Natural killer cell (primary cell): Measurements from ENCODE around the gene WNK2. TPM values are rescaled to one million over a fixed set of nuclear protein-coding genes. Genes with fewer than 3 reads are reported as not detected.
A peak's percentile ranks its signal among the peaks of the same experiment; 100 is the strongest.

Source experiments
- ATAC-seq, 3 donors: fragments of 150-1000 bp in 2 of 3; fragments of 200-7000 bp in 1 of 3; cut with Tn5 transposase; 1 replicate in 1 of 3; 2 replicates in 2 of 3; pipeline ENCODE4 v1.10.0; 2021; ENCODE audit warnings: mild to moderate bottlenecking in 2 of 3, moderate library complexity in 2 of 3
- DNase-seq, 2 donors: peaks; one replicate each; pipeline versions ENCODE4 v3.0.0 to v3.0.0-alpha.2; 2013 to 2021; ENCODE audit warnings: mixed read lengths in 1 of 2
- H3K27ac ChIP-seq: one replicate; pipeline ENCODE4 v1.5.1; 2013; ENCODE audit warnings: mild to moderate bottlenecking, low read length
- H3K27me3 ChIP-seq: one replicate; pipeline ENCODE4 v1.6.1; 2013; ENCODE audit warnings: low read length; ENCODE audit not compliant: control insufficient read depth, insufficient read depth
- H3K36me3 ChIP-seq: one replicate; pipeline ENCODE4 v1.6.1; 2013; ENCODE audit warnings: low read length; ENCODE audit not compliant: control insufficient read depth, insufficient read depth
- H3K4me1 ChIP-seq: one replicate; pipeline ENCODE4 v1.6.1; 2013; ENCODE audit warnings: low read length; ENCODE audit not compliant: control insufficient read depth, insufficient read depth
- H3K4me3 ChIP-seq: one replicate; pipeline ENCODE4 v1.5.1; 2013; ENCODE audit warnings: low read length
- H3K9me3 ChIP-seq: one replicate; pipeline ENCODE4 v1.6.1; 2013; ENCODE audit warnings: low read length; ENCODE audit not compliant: control insufficient read depth, insufficient read depth
- H3K27ac Mint-ChIP-seq, 2 donors: one replicate each; pipeline ENCODE4 v1.8.0; 2022; ENCODE audit warnings: mild to moderate bottlenecking in 2 of 2, mixed read lengths in 2 of 2, moderate library complexity in 1 of 2
- H3K27me3 Mint-ChIP-seq, 2 donors: one replicate each; pipeline ENCODE4 v1.8.0; 2022; ENCODE audit warnings: low read depth in 2 of 2, mixed read lengths in 2 of 2
- H3K36me3 Mint-ChIP-seq: one replicate; pipeline ENCODE4 v1.8.0; 2022; ENCODE audit warnings: mixed read lengths
- H3K4me1 Mint-ChIP-seq, 2 donors: one replicate each; pipeline ENCODE4 v1.8.0; 2022; ENCODE audit warnings: mixed read lengths in 2 of 2
- H3K4me3 Mint-ChIP-seq: one replicate; pipeline ENCODE4 v1.8.0; 2022; ENCODE audit warnings: mild to moderate bottlenecking, moderate library complexity, mixed read lengths
- H3K9me3 Mint-ChIP-seq, 2 donors: one replicate each; pipeline ENCODE4 v1.8.0; 2022; ENCODE audit warnings: mixed read lengths in 2 of 2
- CTCF ChIP-seq: fragments of 200-600 bp; IDR thresholded peaks from one replicate; pipeline ENCODE4 v1.8.0; 2022; ENCODE audit warnings: antibody characterized with exemption
- WGBS: methylation state at CpG from one replicate; pipeline ENCODE4 v1.1.7; 2013; ENCODE audit warnings: missing lambda C conversion rate; ENCODE audit not compliant: insufficient coverage; 5-methylcytosine and 5-hydroxymethylcytosine counted together
- intact Hi-C: fragments of 100-400 bp; cut with micrococcal nuclease; formaldehyde crosslinking; loops from one replicate; pipeline ENCODE4 v1.14.2; 2022
- total RNA-seq, 4 donors: library from RNA; stranded (reverse); fragments of 120-200 nt in 1 of 4; gene quantifications; one replicate each; pipeline versions ENCODE4 v1.2.3 to v1.2.4, GENCODE V29; 2013 to 2022

WNK2 gene
- total RNA-seq, 3 donors from 2014 or later (not counting 1 experiment from before 2014, with no cell fraction given): 0.25 TPM; not detected in 2

- H3K27ac Mint-ChIP-seq: no peak overlapping the region
- Histone ChIP-seq H3K4me1 (peaks cover 5% of the 10 kb centered on the region), H3K4me3 (no peak overlapping the region), H3K9me3 (no peaks in the 10 kb centered on the region), H3K27me3 (peaks cover 2% of the 10 kb centered on the region), H3K27ac (no peak overlapping the region), H3K36me3 (no peaks in the 10 kb centered on the region)
- no peak overlapping the region for H3K4me3 Mint-ChIP-seq
- H3K9me3 Mint-ChIP-seq: no peaks in the 10 kb centered on the region
- no peak for TF ChIP-seq CTCF
- H3K4me1 Mint-ChIP-seq: peaks cover 0 to 9% of the 10 kb centered on the region in 2 donors
- ATAC-seq: no peak
- 90% methylated on average over 11 of the region's 11 CpGs for WGBS
- no peaks in the 10 kb centered on the region for H3K36me3 Mint-ChIP-seq
- intact Hi-C loops: loop anchor here (2.0 kb wide), 1 partner anchor 145 kb away; no protein-coding TSS in a partner anchor
- DNase-seq: no peak
- H3K27me3 Mint-ChIP-seq: peaks cover 29 to 42% of the 10 kb centered on the region in 2 donors
These were observed 119.4 kb downstream of the WNK2 start for GRCh38 chr9:93303258-93303771.

DNA sequence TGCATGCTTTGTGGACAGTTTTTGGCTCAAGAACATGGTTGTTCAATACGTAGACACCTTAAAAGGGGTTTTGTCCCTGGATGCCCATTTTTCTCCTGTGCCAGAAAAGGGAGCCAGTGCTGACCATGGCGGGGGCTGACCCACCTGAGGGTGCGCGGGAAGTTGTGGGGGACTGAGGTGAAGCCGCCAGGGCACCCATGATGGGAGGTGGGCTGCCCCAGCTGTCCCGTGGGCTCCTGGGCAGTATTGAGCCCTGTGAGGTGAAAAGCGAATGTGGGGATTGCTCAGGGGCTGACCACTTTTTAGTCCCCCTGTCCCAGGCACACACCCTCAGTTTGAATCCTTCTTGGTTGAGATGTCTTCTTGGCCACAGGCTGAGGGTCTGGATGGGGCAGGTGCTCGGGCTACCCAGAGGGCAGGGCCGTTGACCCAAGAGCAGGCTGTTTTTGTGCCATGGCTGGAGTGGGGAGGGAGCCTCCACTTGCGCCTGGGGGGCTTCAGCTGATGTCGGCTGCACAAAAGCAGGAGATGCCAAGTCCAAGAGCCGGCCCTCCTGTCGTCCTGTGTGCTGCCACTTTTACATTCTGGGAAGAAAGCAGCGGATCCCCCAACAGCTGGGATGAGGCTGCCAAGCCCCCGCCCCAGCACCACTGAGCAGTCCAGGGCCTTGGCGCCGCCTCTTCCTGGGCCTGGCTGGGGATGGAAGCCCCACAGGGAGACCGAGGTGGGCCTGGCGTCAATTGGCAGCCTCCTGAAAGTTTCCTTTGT lies 120.1 kb downstream of the WNK2 start:
- no peaks in the 10 kb centered on the region for H3K9me3 Mint-ChIP-seq
- intact Hi-C loops: loop anchor here (2.0 kb wide), 1 partner anchor 145 kb away; no protein-coding TSS in a partner anchor
- ATAC-seq: no peak
- Histone ChIP-seq H3K9me3 (no peaks in the 10 kb centered on the region), H3K4me1 (peaks cover 5% of the 10 kb centered on the region), H3K27ac (no peak overlapping the region), H3K4me3 (no peak overlapping the region), H3K27me3 (peaks cover 3% of the 10 kb centered on the region), H3K36me3 (no peaks in the 10 kb centered on the region)
- DNase-seq: peak in 1 of 2 donors; percentile 8
- TF ChIP-seq CTCF: no peak
- H3K4me1 Mint-ChIP-seq: peaks cover 0 to 9% of the 10 kb centered on the region in 2 donors
- H3K27ac Mint-ChIP-seq: no peak overlapping the region
- no peaks in the 10 kb centered on the region for H3K36me3 Mint-ChIP-seq
- no peak overlapping the region for H3K4me3 Mint-ChIP-seq
- peaks cover 33 to 40% of the 10 kb centered on the region in 2 donors for H3K27me3 Mint-ChIP-seq
- WGBS: 92% methylated on average over 19 of the region's 19 CpGs

- H3K27me3 Mint-ChIP-seq: peaks cover 36 to 43% of the 10 kb centered on the region in 2 donors
- Histone ChIP-seq H3K27me3 (peaks cover 9% of the 10 kb centered on the region), H3K4me1 (peaks cover 5% of the 10 kb centered on the region), H3K36me3 (no peaks in the 10 kb centered on the region), H3K27ac (no peak overlapping the region), H3K4me3 (no peak overlapping the region), H3K9me3 (no peaks in the 10 kb centered on the region)
- H3K4me3 Mint-ChIP-seq: no peak overlapping the region
- WGBS: 76% methylated on average over 17 of the region's 17 CpGs
- H3K4me1 Mint-ChIP-seq: peaks cover 0 to 9% of the 10 kb centered on the region in 2 donors
- ATAC-seq (no peak), DNase-seq (peak; percentile 13 to 38)
- H3K27ac Mint-ChIP-seq: no peak overlapping the region
- intact Hi-C loops: no loop called here
- no peaks in the 10 kb centered on the region for H3K36me3 Mint-ChIP-seq
- H3K9me3 Mint-ChIP-seq: no peaks in the 10 kb centered on the region
- no peak for TF ChIP-seq CTCF
These were observed 120.9 kb downstream of the WNK2 start for GRCh38 chr9:93304574-93305496.
